GM19438 (cell line): ENCODE data around the gene RAB7A.
"Not testable (repeated sequence)": the region's sequence is repeated elsewhere in the genome, so short reads cannot be mapped to it uniquely, and the experiment has no call there.

Source experiments
- ATAC-seq: cut with Tn5 transposase; IDR thresholded peaks from one replicate; pipeline ENCODE4 v1.9.1; 2021; ENCODE audit warnings: low read depth; ENCODE audit not compliant: unreplicated experiment

The RAB7A gene

GRCh38 chr3:128814519-128815317 lies 88.7 kb downstream of the RAB7A start:
- ATAC-seq: no peak

DNA sequence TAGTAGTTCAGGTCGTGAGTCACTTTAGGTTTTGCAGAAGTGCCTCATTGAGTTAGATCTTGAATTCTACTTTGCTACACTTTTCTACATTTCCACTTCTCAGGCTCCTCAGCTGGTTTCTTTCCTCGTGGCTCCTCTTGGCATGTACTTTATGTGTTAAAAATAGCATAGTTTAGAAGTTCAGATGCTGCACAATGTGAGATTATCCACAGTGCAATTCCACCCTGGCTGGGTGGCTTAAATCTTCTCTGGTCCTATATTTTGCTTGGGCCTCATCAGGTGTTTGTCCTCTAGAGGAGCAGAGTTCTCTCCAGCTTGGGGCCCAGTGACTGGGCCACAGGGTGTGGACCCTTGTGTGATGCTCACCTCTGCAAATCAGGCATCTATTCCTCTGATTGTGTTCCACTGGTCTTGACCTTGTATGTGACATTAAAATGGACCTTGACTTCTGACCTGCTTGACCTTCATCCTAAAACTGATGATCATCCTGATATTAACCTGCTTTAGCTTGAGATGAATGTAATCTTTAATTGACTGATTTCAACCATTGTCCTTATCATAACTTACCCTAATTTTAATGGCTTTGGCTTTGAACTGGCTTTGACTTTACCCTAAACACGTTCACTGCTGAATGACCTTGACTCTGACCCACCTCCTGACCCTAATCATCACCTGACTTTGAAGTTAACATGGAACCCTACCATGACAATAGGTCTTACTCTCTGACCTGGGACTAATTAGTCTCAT lies 89.5 kb downstream of the RAB7A start:
- no peak for ATAC-seq

GRCh38 chr3:128818186-128818787 lies 92.3 kb downstream of the RAB7A start:
- no peak for ATAC-seq

DNA sequence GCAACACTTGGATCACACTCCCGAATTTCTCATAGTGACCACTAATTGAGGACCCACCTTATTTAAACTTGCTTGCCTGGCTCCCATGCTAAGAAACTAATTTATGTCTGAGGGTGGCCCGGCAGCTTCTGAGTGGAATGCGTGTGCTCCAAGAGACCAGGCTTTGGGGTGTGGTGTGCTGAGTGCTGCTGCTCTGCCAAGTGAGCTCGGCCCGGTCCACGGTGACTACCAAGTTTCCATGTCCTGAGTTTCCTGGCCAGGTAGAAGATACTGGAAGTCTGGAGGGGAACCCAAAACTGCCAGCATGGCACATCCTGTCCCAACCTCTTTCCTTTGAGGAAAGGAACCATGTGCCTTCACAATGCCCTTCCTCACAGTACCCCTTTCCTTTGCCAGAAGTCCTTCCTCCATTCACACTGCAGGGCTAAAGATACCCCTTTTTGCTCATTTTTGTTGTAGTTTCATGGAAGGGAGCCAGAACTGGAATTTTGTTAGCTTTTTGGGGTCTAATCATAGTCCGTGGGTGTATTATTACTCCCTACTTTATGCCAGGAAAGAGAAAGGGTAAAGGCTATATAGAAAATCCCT lies 94.4 kb downstream of the RAB7A start:
- ATAC-seq: no peak

DNA sequence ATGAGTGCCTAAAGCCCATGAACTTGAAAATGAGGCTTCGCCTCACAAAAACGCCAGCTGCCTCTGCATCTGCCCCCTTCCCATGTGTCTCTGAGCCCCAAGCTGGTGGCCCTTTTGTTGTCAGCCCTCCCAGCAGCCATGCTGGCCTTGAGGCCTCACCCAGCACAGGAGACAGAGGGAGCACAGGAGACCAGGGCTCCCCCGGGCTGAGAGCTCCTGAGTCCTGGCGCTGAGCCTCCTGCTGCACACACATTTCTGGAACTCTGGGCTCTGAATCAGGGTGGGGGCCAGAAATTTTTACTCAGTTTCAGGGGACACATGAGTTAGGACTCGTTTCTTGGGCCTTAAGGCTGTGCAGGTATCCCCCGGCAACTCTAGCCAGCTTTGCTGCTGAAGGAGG lies 97.0 kb downstream of the RAB7A start:
- ATAC-seq: no peak

- ATAC-seq: no peak
These were observed 97.6 kb downstream of the RAB7A start for GRCh38 chr3:128823631-128824030.

GRCh38 chr3:128824132-128824850 lies 98.3 kb downstream of the RAB7A start:
- no peak for ATAC-seq

DNA sequence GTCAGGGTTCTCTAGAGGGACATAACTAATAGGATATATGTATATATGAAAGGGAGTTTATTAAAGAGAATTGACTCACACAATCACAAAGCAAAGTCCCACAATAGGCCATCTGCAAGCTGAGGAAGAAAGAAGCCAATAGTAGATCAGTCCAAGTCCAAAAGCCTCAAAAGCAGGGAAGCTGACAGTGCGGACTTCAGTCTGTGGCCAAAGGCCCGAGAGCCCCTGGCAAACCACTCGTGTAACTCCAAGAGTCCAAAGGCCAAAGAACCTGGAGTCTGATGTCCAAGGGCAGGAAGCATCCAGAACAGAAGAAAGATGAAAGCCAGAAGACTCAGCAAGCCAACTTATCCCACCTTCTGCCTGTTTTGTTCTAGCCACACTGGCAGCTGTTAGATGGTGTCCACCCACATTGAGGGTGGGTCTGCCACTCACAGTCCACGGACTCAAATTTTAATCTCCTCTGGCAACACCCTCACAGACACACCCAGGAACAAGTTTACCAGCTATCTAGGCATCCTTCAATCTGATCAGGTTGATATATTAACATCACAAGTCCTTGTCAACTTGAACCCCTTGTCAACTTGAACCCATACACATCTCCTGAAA lies 99.2 kb downstream of the RAB7A start:
- no peak for ATAC-seq

GRCh38 chr3:128829087-128829486 lies 103.1 kb downstream of the RAB7A start:
- ATAC-seq: not testable (repeated sequence)

GRCh38 chr3:128829925-128830625 lies 104.1 kb downstream of the RAB7A start:
- ATAC-seq: not testable (repeated sequence)

DNA sequence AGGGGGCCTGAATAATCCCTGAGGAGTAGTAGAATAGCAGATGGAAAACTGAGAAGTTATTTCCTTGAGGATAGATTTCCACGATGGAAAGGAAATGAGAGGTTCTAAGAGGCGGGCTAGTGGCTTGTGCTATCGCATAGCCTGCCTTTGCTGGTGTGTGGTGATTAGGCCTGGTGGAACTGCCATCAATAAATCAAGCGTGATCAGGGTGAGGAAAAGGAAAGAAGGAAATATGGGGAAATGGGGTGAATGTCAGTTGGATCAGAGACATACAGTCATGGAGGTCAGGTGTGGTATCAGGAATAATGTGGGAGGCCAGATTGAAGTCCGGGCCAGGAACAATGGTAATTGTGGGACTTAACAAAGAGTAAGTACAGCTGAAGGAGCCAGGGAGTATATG lies 104.8 kb downstream of the RAB7A start:
- ATAC-seq: not testable (repeated sequence)

DNA sequence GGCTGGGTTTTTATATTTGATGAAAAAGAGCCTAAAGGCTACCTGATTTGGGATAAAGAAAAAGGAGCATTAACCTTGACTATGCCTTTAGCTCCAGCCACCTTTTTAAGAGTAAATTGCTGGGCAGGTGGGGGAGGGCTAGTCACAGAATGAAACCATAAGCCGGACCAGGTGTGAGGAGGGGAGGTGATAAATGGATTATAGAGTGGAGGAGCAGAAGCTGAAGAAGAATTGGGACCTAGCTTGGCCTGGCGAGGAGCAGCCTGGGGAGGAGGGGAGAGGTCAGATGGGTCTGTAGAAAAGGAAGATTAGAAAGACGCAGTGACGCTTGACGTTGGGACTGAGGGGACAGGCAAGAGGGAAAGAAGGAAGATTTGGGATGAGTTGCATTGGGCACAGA lies 107.0 kb downstream of the RAB7A start:
- not testable (repeated sequence) for ATAC-seq

DNA sequence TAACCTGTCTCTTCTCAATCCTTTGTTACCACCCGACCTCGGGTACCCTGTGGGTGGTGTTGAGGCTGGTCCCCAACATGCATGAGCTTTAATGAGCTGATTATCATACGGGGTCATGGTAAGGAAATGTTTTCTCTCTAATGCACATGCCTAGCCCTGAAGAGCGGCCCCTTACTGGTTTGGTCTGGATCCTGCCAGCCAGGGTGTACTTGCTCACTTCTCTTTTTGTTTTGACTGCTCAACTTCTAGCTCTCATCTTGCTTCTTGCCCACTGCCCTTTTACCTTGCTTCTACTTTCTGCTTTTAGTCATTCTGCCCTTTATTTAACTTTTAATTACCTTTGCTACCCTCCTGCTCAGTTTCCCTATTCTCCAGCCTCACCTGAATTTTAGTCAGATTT lies 109.1 kb downstream of the RAB7A start:
- ATAC-seq: no peak

DNA sequence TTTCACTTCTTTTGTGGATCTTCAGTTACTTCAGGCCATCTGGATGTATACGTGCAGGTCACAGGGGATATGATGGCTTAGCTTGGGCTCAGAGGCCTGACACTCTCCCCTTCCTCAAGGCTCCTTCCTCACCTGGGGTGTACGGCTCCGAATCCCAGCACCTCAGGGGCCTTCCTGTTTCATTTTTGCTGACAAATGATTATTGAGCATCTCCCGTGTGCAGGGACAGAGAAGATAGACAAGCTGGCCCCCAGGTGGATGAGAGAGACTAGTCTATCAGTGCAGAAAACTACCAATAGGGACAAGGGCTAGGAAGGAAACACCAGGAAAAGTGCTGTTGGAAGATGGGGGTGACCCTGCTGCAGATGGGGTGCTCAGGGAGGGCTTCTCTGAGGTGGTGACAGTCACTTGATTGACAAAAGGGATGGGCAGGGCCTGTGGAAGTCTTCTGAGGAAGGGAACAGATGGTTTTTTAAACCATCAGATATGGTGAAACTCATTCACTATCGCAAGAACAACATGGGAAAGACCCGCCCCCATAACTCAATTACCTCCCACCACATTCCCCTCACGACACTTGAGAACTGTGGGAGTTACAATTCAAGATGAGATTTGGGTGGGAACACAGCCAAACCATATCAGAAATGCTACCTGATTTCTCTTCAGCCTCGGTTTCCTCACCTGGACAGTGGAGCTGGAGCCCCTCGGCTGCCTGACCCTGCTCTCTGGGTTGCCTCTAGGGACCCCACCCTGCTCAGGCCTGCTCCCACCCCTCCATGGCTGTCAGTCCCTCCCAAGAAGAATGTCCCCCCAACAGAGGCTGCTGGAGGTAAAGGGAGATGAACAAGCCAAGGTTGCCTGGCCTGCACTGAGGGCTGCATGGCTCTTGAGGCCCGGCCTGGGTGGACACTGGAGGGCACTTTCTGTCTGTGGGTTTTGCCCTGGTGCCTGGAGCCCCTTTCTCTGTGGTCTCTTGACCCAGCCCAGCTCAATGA lies 116.2 kb downstream of the RAB7A start:
- no peak for ATAC-seq

- ATAC-seq: no peak
These were observed 118.5 kb downstream of the RAB7A start for GRCh38 chr3:128844502-128844901.

DNA sequence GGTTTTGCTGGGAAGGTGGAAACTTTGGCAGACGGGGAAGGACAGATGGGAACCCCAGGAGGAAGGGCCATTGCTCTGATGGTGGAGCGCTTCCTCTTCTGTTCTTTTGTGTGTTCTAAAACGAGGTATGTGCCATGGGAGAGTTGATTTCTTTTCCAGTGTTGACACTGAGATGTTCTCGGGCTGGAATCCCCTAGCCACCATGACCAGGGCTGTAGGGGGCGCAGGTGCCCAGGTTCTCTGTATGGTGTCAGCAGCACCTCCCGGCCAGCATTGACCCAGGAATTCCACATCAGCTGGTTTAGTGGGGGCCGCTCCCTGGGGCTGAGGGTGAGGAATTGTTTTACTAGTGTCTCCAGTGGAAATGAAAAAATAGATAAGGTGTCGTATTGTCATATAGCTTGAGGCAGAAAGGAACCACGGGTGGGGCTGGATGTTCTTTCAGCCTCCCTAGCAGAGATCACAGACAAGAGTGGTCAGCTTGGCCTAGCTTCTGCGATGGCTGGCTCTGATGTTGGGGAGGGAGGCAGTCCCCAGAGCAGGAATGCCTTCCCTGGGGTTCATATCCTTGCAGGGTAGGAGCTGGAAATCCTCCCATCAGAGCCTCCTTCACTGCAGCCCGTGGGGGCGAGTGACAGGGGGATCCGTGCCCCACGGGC lies 119.3 kb downstream of the RAB7A start:
- ATAC-seq: no peak

- peak; percentile 65 for ATAC-seq
These were observed 119.9 kb downstream of the RAB7A start for GRCh38 chr3:128845778-128846485.
